ENCODE measurements around the gene CCDC74B.
"Not testable (repeated sequence)": the region's sequence is repeated elsewhere in the genome, so short reads cannot be mapped to it uniquely, and the experiment has no call there.

Gene CCDC74B

GRCh38 chr2:130145006-130145414 is at the start of gene CCDC74B:
CCDC74B (minus strand) TSS chr2:130145112; CDS start chr2:130144996, 116 bp downstream.
- DNase-seq, result peak; percentile 4

DNA sequence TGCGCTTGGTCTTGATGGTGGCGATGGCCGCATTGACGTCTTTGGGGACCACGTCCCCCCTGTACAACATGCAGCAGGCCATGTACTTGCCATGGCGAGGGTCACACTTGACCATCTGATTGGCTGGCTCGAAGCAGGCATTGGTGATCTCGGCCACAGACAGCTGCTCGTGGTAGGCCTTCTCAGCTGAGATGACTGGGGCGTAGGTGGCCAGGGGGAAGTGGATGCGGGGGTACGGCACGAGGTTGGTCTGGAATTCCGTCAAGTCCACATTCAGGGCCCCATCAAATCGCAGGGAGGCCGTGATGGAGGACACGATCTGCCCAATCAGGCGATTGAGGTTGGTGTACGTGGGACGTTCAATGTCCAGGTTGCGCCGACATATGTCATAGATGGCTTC is 48.9 kb upstream of the CCDC74B start:
- DNase-seq, result not testable (repeated sequence)

DNA sequence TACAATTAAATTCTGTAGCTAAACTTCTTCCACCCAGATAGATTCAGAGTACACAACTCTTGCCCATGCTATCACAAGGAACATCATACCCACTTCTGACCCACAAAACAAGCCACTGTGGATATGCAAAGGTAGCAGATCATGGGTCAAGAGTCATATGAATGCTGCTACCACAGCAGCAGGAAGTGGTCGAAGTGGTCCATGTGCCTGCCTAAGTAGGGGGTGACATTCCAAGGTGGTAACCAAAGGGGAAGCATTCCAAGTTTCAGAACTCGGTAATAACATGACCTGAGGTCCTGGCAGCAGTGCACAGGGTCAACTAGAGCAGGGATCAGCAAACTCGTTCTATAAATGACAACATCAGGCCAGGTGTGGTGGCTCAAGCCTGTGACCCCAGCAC is 47.5 kb upstream of the CCDC74B start:
- not testable (repeated sequence) for DNase-seq

GRCh38 chr2:130191319-130191718 is 46.4 kb upstream of the CCDC74B start:
- DNase-seq, result not testable (repeated sequence)

DNA sequence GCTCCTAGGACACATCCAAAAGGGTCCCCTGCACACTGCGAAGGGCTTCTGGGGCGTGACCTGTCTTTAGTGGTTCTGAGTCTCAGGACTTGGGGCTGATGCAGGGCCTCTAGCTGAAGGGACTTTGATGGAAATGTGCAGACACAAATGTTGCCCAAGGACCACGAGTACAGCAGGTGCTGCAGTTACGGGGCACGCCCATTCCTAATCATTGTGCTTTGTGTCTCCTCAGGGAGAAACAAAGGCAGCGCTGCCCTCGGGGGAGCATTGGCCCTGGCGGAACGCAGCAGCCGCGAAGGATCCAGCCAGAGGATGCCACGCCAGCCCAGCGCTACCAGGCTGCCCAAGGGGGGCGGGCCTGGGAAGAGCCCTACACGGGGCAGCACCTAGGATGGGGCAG is 45.3 kb upstream of the CCDC74B start:
- no peak for DNase-seq

DNA sequence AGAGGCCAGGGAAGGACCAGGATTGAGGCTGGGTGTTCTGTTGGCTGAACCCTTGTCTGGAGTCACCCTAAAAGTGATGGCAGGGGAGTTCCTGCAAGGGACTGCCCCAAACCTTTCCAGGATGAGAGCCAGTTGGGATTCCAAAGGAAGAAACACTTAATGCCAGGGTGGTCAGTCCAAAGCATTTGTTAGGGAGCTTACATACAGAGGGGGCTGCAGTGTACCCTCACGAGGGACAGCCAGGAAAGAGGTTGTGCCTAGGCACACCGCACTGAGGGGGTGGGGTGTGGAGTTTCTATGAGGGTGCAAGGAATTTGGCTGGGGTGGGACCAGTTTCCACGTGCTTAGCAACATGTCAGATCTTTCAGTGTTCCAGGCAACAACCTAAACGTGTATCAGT is 44.0 kb upstream of the CCDC74B start:
- not testable (repeated sequence) for DNase-seq

DNA sequence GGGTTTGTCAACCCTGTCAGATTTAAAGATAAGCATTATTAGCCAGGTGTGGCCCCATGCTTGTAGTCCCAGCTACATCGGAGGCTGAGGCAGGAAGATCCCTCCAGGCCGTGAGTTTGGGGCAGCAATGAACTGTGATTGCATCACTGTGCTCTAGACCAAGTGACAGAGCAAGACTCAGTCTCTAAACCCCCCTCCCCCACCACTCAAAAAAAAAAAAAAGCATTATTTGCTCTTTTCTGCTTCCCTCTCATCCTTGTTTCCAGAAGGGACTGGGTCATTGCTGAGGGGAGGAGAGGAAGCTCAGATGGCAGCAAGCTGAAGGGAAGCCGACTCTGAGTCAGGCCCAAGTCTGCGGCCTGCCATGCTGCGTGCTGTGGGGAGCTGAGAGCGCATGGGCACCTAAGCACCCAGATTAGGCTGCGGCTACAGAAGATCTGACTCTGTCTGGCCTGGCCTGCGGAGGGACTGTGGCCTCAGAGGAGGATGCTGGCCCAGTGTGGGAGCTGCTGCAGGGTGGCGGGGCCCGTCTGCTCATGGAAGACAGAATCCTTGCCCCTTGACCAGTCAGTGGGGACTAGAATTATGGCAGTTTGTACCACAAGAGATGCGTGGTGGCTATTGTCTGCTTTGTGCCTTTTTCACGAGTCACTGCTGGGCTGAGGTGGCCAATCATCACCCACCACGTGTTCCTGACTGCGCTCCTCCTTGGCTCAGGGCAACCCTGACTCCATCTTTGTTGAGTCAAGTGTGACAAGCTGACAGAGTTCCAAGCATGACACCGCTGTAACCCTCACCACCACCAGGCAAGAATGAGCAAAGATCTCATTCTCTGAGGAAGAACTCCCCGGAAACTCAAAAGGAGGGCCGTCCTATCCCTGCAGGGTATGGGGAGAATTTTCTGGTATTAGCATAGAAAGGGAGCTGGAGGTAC is 43.2 kb upstream of the CCDC74B start:
- not testable (repeated sequence) for DNase-seq

DNA sequence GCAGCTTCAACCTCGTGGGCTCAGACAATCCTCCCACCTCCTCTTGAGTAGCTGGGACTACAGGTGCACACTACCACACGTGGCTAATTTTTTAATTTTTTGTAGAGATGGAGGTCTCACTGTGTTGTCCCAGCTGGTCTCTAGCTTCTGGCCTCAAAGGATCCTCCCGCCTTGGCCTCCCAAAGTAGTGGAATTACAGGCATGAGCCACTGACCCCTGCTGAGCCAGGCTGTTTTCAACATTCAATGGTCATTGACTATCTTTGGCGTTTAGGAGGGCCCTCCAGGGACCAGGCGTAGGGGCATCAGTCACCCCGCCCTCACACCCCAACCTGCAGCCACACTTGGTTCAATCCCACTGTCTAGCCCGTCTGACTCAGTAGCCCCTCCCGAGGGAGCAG is 42.4 kb upstream of the CCDC74B start:
- DNase-seq, result no peak

GRCh38 chr2:130186391-130186790 is 41.5 kb upstream of the CCDC74B start:
- no peak for DNase-seq

DNA sequence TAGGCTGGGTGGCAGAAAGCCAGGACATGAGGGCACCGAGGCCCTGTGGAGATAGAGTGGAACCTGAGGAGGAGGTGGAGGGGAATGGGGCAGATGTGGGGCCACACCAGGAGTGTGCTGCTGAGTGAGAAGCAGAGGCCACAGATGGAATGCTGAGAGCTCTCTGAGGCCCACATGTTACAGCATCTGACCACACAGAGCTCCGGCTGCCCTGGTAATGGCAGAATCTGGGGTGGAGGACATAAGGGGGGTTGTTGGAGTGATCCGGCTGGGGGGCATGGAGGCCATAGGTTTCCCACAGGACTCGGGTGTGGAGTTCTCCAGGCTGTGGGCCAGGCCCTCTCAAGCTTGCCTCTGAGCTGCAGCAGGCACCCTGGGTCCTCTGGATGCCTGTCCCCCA is 41.0 kb upstream of the CCDC74B start:
- DNase-seq, result no peak

- DNase-seq, result no peak
Measured at GRCh38 chr2:130185436-130185835, 40.5 kb upstream of the CCDC74B start.

DNA sequence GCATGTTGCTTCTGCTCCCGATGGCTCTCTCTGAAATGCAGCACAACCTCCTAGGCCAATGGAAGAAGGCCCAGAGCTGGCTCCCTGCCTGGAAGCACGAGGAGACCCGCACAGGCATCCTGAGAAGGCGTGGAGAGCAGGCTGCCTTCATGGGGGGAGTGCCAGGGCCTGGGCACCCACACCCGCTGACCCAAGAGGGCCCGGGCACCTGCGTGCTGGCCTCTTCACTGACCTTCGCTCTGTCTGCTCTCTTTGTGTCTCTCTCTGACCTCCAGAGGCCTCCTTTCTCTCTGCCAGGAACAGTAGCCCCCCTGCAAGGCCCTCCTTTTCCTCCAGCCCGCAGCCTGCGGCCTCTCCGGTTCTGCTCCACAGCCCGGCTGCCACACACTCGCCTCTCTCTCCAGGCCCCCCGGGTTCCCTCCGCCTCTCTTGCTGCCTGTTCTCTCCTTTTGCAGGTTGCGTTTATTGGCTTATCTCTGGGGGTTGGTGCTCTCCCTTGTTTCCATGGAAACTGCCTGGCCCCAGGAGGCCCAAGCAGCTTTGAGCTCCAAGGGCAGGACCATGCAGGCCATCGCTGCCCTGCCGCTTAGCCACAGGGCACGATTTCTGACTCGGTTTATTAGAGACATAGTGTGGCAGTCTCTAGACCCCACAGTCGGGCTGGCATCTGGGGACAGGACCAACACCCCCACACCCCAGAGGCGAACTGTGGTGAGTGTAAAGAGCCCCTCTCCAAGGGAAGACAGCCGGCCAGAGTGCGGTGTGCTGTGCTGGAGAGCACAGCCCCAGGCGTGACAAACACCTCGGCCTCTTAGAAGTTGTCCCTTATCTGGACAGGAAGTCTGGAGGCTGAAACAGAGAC is 38.8 kb upstream of the CCDC74B start:
- no peak for DNase-seq

DNA sequence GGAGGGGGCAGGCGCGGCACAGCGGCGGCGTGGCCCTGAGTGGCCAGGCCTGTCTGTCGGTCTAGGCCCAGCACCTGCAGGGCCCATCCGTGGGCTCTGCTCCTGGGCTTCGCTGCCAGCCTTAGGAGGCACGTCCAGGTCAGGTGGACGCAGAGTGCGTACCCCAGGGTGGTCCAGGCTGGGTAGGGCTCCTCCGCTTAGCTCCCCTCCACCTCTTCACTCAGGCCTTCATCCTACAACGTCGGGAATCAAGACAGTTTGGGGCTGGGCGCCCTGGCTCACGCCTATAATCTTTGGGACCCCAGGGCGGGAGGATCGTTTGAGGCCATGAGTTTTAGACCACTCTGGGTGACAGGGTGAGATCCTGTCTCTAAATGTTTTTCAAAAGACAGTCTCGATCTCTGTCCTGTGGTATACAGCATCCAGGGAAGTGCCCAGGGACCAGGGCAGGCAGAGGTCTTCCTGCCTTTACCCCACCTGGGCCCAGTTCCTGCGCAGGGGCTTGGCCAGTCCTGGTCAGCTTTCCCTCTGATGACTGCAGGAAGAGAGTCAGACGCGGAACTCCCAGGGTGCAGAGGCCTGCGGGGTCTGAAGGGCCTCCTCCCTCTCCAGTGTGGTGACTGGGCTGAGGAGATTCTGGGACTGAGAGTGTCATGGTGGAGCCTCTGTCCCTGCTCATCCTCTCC is 38.1 kb upstream of the CCDC74B start:
- not testable (repeated sequence) for DNase-seq

DNA sequence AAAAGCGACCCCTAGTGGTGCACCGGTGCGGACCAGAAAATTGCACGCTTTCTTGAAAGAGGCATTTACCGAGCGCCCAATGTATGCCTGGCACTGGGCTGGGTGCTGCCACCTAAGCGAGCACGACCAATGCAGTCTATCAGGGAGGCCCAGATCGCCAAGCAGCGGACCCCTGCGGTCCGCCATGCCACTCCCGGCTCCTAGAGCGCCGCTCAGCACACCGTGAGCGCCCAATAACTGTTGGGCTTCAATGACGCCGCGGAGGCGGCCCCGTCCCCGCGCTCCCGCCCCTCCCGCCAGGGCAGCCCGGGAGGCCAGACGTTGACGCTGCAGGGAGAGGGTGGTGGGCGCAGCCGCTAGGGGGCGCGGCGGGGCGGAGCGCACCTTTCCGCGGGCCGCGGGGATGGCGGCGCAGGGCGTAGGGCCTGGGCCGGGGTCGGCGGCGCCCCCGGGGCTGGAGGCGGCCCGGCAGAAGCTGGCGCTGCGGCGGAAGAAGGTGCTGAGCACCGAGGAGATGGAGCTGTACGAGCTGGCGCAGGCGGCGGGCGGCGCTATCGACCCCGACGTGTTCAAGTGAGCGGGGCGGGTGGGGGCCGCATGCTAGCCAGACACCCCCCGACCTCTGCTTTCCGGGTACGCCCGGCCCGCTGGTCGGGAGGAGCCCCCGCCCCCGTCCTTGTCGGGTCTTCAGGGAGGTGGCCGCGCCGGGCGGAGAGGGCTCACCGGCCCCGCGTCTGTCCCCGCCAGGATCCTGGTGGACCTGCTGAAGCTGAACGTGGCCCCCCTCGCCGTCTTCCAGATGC is 37.2 kb upstream of the CCDC74B start, which contains the start of gene MZT2B:
Gene MZT2B (plus strand): TSS at position 383 of the 803 bp plus-strand sequence. CDS start 21 bp downstream, at position 404.
- DNase-seq, result not testable (repeated sequence)

- peak; percentile 7 for DNase-seq
Measured at GRCh38 chr2:130181325-130181879, 36.5 kb upstream of the CCDC74B start, which contains the start of gene SMPD4. SMPD4 (minus strand) TSS chr2:130181602; CDS start chr2:130176592, 5,010 bp downstream.

DNA sequence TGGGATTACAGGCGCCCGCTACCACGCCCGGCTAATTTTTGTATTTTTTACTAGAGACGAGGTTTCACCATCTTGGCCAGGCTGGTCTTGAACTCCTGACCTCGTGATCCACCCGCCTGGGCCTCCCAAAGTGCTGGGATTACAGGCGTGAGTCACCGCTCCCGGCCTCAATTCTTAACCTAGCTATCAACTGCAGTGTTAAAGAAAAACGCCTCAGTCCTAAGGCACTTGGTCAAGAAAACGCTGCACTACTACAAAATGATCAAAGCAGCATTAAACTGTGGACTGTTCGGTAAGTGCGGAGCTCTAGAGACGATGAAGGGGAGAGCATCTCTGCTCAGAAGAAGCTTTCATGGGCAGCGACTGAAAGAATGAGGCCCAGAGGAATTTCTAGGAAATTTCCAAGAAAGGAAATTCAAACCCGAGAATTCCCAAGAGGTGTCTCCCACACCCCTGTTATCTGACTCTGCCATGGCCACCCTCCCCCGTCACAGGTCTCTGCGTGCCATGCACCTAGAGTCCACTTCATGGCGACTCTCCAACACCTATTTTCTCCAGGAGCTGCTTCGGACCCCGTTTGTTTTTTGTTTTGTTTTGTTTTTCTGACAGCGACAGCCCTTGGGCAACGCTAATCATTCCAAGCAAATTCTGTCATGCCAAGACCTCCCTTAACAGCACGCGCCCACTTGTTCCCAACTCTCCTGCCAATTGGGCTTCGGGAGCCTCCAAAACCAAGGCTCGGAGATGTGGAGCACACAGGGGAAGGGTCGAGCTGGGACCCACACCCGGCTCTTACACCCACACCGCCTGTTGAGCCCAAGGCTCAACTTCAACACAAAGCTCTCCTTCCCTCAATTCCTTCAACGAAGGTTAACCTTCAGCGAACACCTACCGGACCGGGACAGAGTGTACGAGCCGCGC is 35.8 kb upstream of the CCDC74B start:
- not testable (repeated sequence) for DNase-seq

- DNase-seq, result not testable (repeated sequence)
Measured at GRCh38 chr2:130174866-130175265, 30.0 kb upstream of the CCDC74B start.

- no peak for DNase-seq
Measured at GRCh38 chr2:130169896-130170295, 25.0 kb upstream of the CCDC74B start.

GRCh38 chr2:130169163-130169562 is 24.3 kb upstream of the CCDC74B start:
- not testable (repeated sequence) for DNase-seq

DNA sequence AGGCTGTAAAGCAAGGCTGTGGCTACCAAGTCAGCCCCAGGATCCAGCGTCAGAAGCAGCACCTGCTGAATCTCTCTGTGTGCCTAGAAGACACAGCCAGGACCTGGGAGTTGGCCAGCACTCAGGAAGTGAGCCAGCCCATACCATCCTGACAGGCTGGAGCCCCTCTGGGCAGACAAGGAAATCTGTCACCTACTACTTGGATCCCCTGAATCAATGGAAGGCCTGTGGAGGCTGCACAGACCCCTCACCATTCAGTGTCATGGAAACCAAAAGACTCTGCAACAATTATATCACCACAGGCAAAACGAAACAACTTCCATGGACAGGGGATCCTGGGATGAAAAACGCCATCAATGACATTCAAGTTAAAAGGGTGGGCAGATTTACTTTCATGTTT is 21.7 kb upstream of the CCDC74B start:
- not testable (repeated sequence) for DNase-seq
